Measurements from ENCODE around the gene GSTO2.

DNA sequence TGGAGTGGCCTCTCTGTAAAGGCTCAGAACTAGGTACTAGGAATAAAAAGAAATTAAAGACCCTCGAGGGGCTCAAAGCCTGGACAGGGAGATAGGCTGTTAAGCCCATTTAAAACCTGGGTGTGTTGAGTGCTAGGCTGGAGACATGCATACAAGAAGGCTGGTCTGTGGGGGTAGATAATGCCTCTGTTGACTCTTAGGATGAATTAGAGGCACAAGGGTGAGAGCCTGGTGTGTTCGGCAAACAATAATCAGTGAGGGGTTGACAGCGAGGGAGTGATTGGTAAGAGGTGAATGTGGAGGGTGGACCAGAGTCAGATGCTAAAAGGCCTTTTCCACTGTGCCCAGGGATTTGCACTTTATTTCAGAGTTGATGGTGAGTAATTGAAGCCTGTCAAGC, 12.7 kb downstream of the GSTO2 start:
- TF ChIP-seq ZFX (IDR thresholded peaks at IDR 0.05) = no peak
- TF ChIP-seq, protein P1, sequence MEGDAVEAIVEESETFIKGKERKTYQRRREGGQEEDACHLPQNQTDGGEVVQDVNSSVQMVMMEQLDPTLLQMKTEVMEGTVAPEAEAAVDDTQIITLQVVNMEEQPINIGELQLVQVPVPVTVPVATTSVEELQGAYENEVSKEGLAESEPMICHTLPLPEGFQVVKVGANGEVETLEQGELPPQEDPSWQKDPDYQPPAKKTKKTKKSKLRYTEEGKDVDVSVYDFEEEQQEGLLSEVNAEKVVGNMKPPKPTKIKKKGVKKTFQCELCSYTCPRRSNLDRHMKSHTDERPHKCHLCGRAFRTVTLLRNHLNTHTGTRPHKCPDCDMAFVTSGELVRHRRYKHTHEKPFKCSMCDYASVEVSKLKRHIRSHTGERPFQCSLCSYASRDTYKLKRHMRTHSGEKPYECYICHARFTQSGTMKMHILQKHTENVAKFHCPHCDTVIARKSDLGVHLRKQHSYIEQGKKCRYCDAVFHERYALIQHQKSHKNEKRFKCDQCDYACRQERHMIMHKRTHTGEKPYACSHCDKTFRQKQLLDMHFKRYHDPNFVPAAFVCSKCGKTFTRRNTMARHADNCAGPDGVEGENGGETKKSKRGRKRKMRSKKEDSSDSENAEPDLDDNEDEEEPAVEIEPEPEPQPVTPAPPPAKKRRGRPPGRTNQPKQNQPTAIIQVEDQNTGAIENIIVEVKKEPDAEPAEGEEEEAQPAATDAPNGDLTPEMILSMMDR (conservative IDR thresholded peaks at IDR 0.05) = no peak
